AG20443 (cell line): ENCODE data around the gene TACC2.

Experiments
- DNase-seq: peaks from one replicate; pipeline ENCODE4 v3.0.0; 2012; ENCODE audit warnings: low spot score, mixed read lengths

The TACC2 gene

GRCh38 chr10:122222638-122223037 is 233.7 kb downstream of the TACC2 start:
- no peak for DNase-seq

GRCh38 chr10:122224159-122224558 is 235.2 kb downstream of the TACC2 start:
- no peak for DNase-seq

- DNase-seq: no peak
These were observed 236.4 kb downstream of the TACC2 start for GRCh38 chr10:122225330-122225729.

GRCh38 chr10:122227754-122228153 is 238.8 kb downstream of the TACC2 start:
- no peak for DNase-seq

- DNase-seq: no peak
These were observed 240.7 kb downstream of the TACC2 start for GRCh38 chr10:122229666-122230065.

GRCh38 chr10:122230222-122230621 is 241.3 kb downstream of the TACC2 start:
- DNase-seq: no peak

- DNase-seq: no peak
These were observed 243.8 kb downstream of the TACC2 start for GRCh38 chr10:122232769-122233168.

GRCh38 chr10:122233857-122234348 is 244.9 kb downstream of the TACC2 start:
- DNase-seq: no peak

GRCh38 chr10:122234416-122234815 is 245.5 kb downstream of the TACC2 start:
- DNase-seq: no peak

- DNase-seq: no peak
These were observed 247.8 kb downstream of the TACC2 start for GRCh38 chr10:122236690-122237306.

- no peak for DNase-seq
These were observed 248.5 kb downstream of the TACC2 start for GRCh38 chr10:122237331-122237990.

- DNase-seq: peak; percentile 90
These were observed 250.8 kb downstream of the TACC2 start for GRCh38 chr10:122239578-122240257.

- DNase-seq: no peak
These were observed 251.4 kb downstream of the TACC2 start for GRCh38 chr10:122240401-122240800.

GRCh38 chr10:122241836-122242235 is 252.9 kb downstream of the TACC2 start:
- no peak for DNase-seq

- no peak for DNase-seq
These were observed 254.6 kb downstream of the TACC2 start for GRCh38 chr10:122243550-122243949.

- DNase-seq: no peak
These were observed 255.3 kb downstream of the TACC2 start for GRCh38 chr10:122244001-122244975.

- DNase-seq: no peak
These were observed 256.2 kb downstream of the TACC2 start for GRCh38 chr10:122245136-122245535.

GRCh38 chr10:122245897-122246296 is 256.9 kb downstream of the TACC2 start:
- no peak for DNase-seq

- DNase-seq: no peak
These were observed 258.0 kb downstream of the TACC2 start for GRCh38 chr10:122246830-122247520.

- DNase-seq: no peak
These were observed 259.7 kb downstream of the TACC2 start for GRCh38 chr10:122248356-122249302.
